GM23248 (cell line): Measurements from ENCODE around the gene ARID1B. TPM values are rescaled to one million over a fixed set of nuclear protein-coding genes. Genes with fewer than 3 reads are reported as not detected.

Experiments used
- DNase-seq: peaks from one replicate; pipeline ENCODE4 v3.0.0-alpha.2; 2015
- H2AFZ ChIP-seq: fragments of 200-600 bp; sonication (generic); 2 replicates; pipeline ENCODE4 v1.6.1; 2016; ENCODE audit warnings: antibody characterized with exemption
- H3F3A ChIP-seq: fragments of 200-600 bp; sonication (generic); 2 replicates; pipeline ENCODE4 v1.6.1; 2016; ENCODE audit warnings: mild to moderate bottlenecking, antibody characterized with exemption, mixed run types; ENCODE audit not compliant: insufficient read depth
- H3K27ac ChIP-seq: fragments of 200-600 bp; sonication (generic); 2 replicates; pipeline ENCODE4 v1.5.1; 2016; ENCODE audit warnings: mild to moderate bottlenecking
- H3K27me3 ChIP-seq: fragments of 200-600 bp; sonication (generic); replicated peaks from 2 replicates; pipeline ENCODE4 v1.6.1; 2016; ENCODE audit warnings: mild to moderate bottlenecking; ENCODE audit not compliant: insufficient read depth
- H3K36me3 ChIP-seq: fragments of 200-600 bp; sonication (generic); 2 replicates; pipeline ENCODE4 v1.6.1; 2016; ENCODE audit warnings: low read depth, mild to moderate bottlenecking
- H3K4me1 ChIP-seq: fragments of 200-600 bp; sonication (generic); 2 replicates; pipeline ENCODE4 v1.6.1; 2016; ENCODE audit warnings: mild to moderate bottlenecking; ENCODE audit not compliant: insufficient read depth
- H3K4me2 ChIP-seq: fragments of 200-600 bp; sonication (generic); one replicate; pipeline ENCODE4 v1.6.1; 2016; ENCODE audit warnings: mild to moderate bottlenecking; ENCODE audit not compliant: unreplicated experiment
- H3K4me3 ChIP-seq: fragments of 200-600 bp; sonication (generic); 2 replicates; pipeline ENCODE4 v1.5.1; 2016; ENCODE audit warnings: mild to moderate bottlenecking
- H3K79me2 ChIP-seq: fragments of 200-600 bp; sonication (generic); 2 replicates; pipeline ENCODE4 v1.6.1; 2016; ENCODE audit warnings: mild to moderate bottlenecking; ENCODE audit not compliant: insufficient read depth
- H3K9ac ChIP-seq: fragments of 200-600 bp; sonication (generic); 2 replicates; pipeline ENCODE4 v1.6.1; 2016; ENCODE audit warnings: mild to moderate bottlenecking
- H3K9me2 ChIP-seq: fragments of 200-600 bp; sonication (generic); 2 replicates; pipeline ENCODE4 v1.6.1; 2016; ENCODE audit warnings: mixed run types, mild to moderate bottlenecking, moderate library complexity; ENCODE audit not compliant: insufficient read depth
- H3K9me3 ChIP-seq: fragments of 200-600 bp; sonication (generic); one replicate; pipeline ENCODE4 v1.6.1; 2017; ENCODE audit warnings: low read depth
- H4K20me1 ChIP-seq: fragments of 200-600 bp; sonication (generic); 2 replicates; pipeline ENCODE4 v1.6.0; 2016; ENCODE audit not compliant: insufficient read depth
- EZH2 ChIP-seq: fragments of 200-600 bp; sonication (generic); IDR thresholded peaks from 2 replicates; pipeline ENCODE4 v1.6.1; 2018; ENCODE audit warnings: antibody characterized with exemption, mild to moderate bottlenecking; ENCODE audit not compliant: insufficient read depth, poor library complexity, severe bottlenecking
- EZH2phosphoT487 ChIP-seq: fragments of 200-600 bp; sonication (generic); IDR thresholded peaks from 2 replicates; pipeline ENCODE4 v1.6.1; 2018; ENCODE audit warnings: antibody characterized with exemption, moderate library complexity, mild to moderate bottlenecking, low read depth; ENCODE audit not compliant: insufficient read depth
- WGBS, 2 experiments: methylation state at CpG; one replicate each; pipeline ENCODE4 v1.1.6; 2015 to 2017; ENCODE audit warnings: low lambda C conversion rate in 2 of 2, low coverage in 1 of 2; ENCODE audit errors: missing lambda C conversion rate in 2 of 2; 5-methylcytosine and 5-hydroxymethylcytosine counted together
- in situ Hi-C: fragments of 300-500 bp; cut with MboI; formaldehyde crosslinking; loops from 2 replicates; pipeline ENCODE4 v1.15.0; 2020
- polyA plus RNA-seq: library from polyadenylated mRNA; unstranded; fragments of >200 nt; fragmentation: Nextera tagmentation; extraction: Ambion mirVana; gene quantifications from 2 replicates; pipeline ENCODE4 v1.2.1, GENCODE V29; 2016
- total RNA-seq: library from RNA; depleted of rRNA; stranded (reverse); fragments of >200 nt; shearing (Covaris generic); gene quantifications from 2 replicates; pipeline ENCODE4 v1.2.3, GENCODE V29; 2014

Gene ARID1B
- total and polyA plus RNA-seq, 2 experiments from 2014 or later = 19.3 to 21.2 TPM

GRCh38 chr6:156852147-156852857 is 75.1 kb downstream of the ARID1B start:
- Histone ChIP-seq H3K27me3 (no peaks in the 10 kb centered on the region), H3K36me3 (no peaks in the 10 kb centered on the region), H3F3A (no peaks in the 10 kb centered on the region), H3K79me2 (peaks cover 100% of the 10 kb centered on the region), H3K4me1 (peaks cover 10% of the 10 kb centered on the region; the same call in 1 of the 2 replicates), H3K4me2 (no peak overlapping the region), H2AFZ (no peak overlapping the region), H3K9me2 (no peaks in the 10 kb centered on the region), H3K9me3 (no peaks in the 10 kb centered on the region), H3K4me3 (no peak overlapping the region), H3K9ac (no peak overlapping the region), H4K20me1 (peaks cover 24% of the 10 kb centered on the region; the same call in 1 of the 2 replicates), H3K27ac (no peak overlapping the region)
- WGBS, 2 experiments = 79% methylated on average over 9 of the region's 9 CpGs
- in situ Hi-C loops = no loop called here
- TF ChIP-seq EZH2phosphoT487 = no peak
- DNase-seq = no peak

GRCh38 chr6:156852858-156853216 is 75.7 kb downstream of the ARID1B start:
- DNase-seq = no peak
- no peaks in the 10 kb centered on the region for H3K27me3 ChIP-seq
- H3F3A ChIP-seq = no peaks in the 10 kb centered on the region
- H3K27ac ChIP-seq = no peak overlapping the region
- peaks cover 26% of the 10 kb centered on the region; the same call in 1 of the 2 replicates for H4K20me1 ChIP-seq
- in situ Hi-C loops = no loop called here
- TF ChIP-seq EZH2 = no peak
- H3K9ac ChIP-seq = no peak overlapping the region
- H3K4me1 ChIP-seq = peaks cover 15% of the 10 kb centered on the region; the same call in 1 of the 2 replicates
- no peak overlapping the region for H3K4me2 ChIP-seq
- no peaks in the 10 kb centered on the region for H3K9me2 ChIP-seq
- H3K9me3 ChIP-seq = no peaks in the 10 kb centered on the region
- no peaks in the 10 kb centered on the region for H3K36me3 ChIP-seq
- no peak overlapping the region for H3K4me3 ChIP-seq
- peaks cover 100% of the 10 kb centered on the region for H3K79me2 ChIP-seq
- no peak overlapping the region for H2AFZ ChIP-seq
- 94 to 97% methylated on average over 1 of the region's 1 CpG for WGBS, 2 experiments

GRCh38 chr6:156853733-156854132 is 76.6 kb downstream of the ARID1B start:
- TF ChIP-seq EZH2 = no peak
- TF ChIP-seq EZH2phosphoT487 = no peak
- Histone ChIP-seq H3K9ac (no peak overlapping the region), H2AFZ (no peak overlapping the region), H4K20me1 (peaks cover 32% of the 10 kb centered on the region; the same call in 1 of the 2 replicates), H3K9me2 (no peaks in the 10 kb centered on the region), H3K9me3 (no peaks in the 10 kb centered on the region), H3K4me1 (peaks cover 15% of the 10 kb centered on the region; the same call in 1 of the 2 replicates), H3K79me2 (peaks cover 100% of the 10 kb centered on the region), H3K36me3 (no peaks in the 10 kb centered on the region), H3K27me3 (no peaks in the 10 kb centered on the region), H3K4me2 (no peak overlapping the region), H3K27ac (no peak overlapping the region), H3F3A (no peaks in the 10 kb centered on the region), H3K4me3 (no peak overlapping the region)
- in situ Hi-C loops = no loop called here
- DNase-seq = no peak
- 99% methylated on average over 5 of the region's 5 CpGs for WGBS, 2 experiments

- H3K36me3 ChIP-seq = no peaks in the 10 kb centered on the region
These were observed 77.4 kb downstream of the ARID1B start for GRCh38 chr6:156854466-156855161.

More at GRCh38 chr6:156854466-156855161, 77.4 kb downstream of the ARID1B start:
- Histone ChIP-seq H3K27me3 (no peaks in the 10 kb centered on the region), H3K4me2 (no peak overlapping the region), H2AFZ (no peak overlapping the region), H3F3A (no peaks in the 10 kb centered on the region), H3K9ac (no peak overlapping the region), H3K4me3 (no peak overlapping the region), H3K4me1 (peaks cover 7% of the 10 kb centered on the region; the same call in 1 of the 2 replicates), H3K27ac (no peak overlapping the region), H3K9me2 (no peaks in the 10 kb centered on the region), H3K79me2 (peaks cover 100% of the 10 kb centered on the region), H4K20me1 (peaks cover 32% of the 10 kb centered on the region; the same call in 1 of the 2 replicates), H3K9me3 (no peaks in the 10 kb centered on the region)
- no peak for DNase-seq
- in situ Hi-C loops = no loop called here
- no peak for TF ChIP-seq EZH2
- TF ChIP-seq EZH2phosphoT487 = no peak
- WGBS, 2 experiments = 97 to 98% methylated on average over 10 of the region's 10 CpGs
